Measurements from ENCODE around the gene PDCD2L.
"Not testable (repeated sequence)": the region's sequence is repeated elsewhere in the genome, so short reads cannot be mapped to it uniquely, and the experiment has no call there.

PDCD2L gene

GRCh38 chr19:34418300-34418699, 14.1 kb downstream of the PDCD2L start:
- no peak for DNase-seq (ENCODE audit: low spot score)

GRCh38 chr19:34426096-34426661, 22.0 kb downstream of the PDCD2L start:
- DNase-seq (ENCODE audit: low spot score), result no peak

DNA sequence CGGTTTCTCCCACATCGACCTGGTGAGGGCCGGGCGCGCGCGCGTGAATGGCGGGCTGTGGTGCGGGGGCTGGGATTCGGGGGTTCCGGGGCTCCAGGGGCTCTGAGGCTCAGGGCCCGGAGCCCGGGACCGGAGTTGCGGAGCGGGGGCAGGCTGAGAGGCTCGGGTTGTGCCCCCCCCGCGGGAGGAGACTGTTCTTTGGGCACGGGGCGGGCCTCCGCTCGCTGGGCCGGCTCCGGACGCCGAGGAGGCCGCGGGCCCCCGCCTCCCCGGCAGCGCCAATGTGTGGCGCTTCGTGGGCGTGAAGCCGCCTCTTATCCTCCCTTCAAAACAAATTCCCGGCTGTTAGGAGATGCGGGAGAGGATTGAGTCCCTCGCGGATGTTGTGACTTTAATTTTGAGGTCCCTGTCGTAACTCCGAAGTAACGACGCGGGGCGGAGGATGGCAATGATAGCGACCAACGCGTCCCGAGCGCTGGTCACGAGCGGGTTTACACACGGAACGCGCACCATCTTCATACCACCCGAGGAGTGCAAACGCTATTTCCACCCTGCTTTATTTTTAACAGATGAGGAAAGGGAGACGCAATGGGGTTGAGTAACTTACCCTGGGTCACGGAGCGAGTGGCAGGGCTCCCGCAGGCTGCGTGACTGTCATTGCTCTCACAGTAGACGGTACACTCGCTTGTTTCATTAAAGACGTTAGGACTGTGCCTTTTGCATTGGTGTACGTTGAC, 24.5 kb downstream of the PDCD2L start:
- DNase-seq (ENCODE audit: low spot score), result peak; percentile 53

DNA sequence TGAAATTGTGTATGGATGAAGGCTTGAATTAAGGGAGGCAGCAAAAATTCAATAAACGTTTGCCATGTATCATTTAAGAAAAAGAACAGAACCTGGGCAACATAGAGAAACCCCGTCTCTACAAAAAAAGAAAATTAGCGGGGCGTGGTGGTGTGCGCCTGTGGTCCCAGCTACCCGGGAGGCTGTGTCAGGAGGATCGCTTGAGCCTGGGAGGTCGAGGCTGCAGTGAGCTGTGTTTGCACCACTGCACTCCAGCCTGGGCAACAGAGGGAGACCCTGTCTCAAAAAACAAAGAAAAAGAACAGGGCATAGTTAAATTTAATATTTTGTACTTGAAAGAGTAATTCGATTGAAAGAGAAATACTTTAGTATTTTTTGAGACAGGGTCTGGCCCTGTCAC, 25.4 kb downstream of the PDCD2L start:
- no peak for DNase-seq (ENCODE audit: low spot score)

GRCh38 chr19:34430738-34431625, 26.8 kb downstream of the PDCD2L start:
- peak; percentile 82 for DNase-seq (ENCODE audit: low spot score)

DNA sequence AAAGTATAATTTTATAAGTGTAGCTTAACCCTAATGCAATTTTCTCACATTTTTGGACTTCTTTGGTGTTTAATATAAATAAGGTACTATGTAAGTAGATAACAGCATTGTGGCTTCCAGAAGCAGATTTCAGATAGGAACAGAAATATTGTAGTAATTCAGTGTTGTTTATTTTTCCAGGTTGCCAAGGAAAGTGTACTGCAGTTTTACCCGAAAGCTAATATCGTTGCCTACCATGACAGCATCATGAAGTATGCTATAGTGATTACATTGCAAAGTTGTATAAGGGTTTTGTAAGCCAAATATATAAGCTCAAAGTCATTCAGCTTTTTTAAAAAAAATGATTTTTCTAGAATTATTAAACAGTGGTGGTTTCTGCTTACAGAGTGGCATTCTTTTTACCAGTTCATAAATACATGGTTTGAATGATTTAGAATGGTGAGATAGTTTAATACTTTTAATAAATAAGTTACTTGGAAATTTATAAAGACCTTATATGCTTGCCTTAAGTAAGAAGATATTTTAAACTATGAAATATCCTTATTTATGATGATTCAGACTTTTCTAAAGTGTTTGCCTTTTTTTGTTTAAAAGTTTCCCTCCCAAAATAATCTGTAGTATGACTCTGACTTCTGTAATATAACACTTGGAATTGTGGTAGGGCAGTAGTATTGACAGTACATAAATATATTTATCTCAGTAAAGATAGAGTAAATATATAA, 27.6 kb downstream of the PDCD2L start:
- DNase-seq (ENCODE audit: low spot score), result peak; percentile 45

- DNase-seq (ENCODE audit: low spot score), result peak; percentile 35
These were observed 28.6 kb downstream of the PDCD2L start for GRCh38 chr19:34432797-34433196.

DNA sequence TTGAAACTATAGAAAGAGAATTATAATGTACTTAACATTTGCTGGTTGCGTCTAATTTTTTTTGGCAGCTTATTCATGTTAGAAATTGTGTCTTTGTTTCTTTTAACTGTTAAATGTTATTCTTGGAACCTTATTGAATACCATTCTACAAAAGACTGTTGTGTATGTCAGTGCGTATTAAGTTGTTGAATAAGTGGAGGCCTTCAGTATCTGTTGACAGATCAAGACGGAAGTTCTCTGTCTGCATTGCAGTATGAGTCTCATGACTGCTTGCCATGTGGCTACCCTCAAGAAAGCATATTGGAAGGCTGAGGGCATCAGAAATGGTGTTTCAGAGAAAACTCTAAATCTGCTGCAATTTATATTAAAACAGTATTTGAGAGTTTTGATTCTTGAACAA, 32.5 kb downstream of the PDCD2L start:
- DNase-seq (ENCODE audit: low spot score), result no peak

DNA sequence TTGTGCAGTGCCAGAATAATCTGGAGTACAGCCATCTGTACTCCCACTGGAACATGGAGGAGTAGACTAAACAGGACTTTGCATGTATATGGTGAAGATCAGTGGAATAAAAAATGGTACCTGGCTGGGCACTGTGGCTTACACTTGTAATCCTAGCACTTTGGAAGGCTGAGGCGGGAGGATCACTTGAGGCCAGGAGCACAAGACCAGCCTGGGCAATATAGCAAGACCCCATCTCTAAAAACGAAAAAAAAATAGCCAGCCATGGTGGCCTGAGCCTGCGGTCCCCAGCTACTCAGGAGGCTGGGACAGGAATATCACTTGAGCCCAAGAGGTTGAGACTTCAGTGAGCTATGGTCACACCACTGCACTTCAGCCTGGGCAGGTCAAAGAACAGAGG, 44.0 kb downstream of the PDCD2L start:
- DNase-seq (ENCODE audit: low spot score), result no peak

DNA sequence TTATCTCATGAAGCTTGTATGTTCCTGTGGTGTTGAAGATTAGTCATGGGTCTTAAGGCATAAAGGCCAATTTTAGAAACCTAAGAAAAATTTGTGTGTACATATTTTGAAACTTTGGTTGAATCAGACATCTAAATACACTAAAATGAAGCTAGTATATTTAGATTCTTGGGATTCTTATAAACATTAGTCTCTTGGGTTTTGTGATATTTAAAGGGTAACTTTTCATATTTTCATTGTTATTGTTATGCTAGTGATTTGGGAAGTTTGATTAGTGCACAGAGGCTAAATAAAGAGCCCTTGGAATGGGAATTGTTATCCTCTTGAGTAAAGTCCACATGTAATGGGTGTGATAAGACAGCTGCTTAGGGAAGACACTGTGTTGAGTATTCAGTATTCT, 48.5 kb downstream of the PDCD2L start:
- DNase-seq (ENCODE audit: low spot score), result peak; percentile 40

- no peak for DNase-seq (ENCODE audit: low spot score)
These were observed 49.9 kb downstream of the PDCD2L start for GRCh38 chr19:34454091-34454490.

DNA sequence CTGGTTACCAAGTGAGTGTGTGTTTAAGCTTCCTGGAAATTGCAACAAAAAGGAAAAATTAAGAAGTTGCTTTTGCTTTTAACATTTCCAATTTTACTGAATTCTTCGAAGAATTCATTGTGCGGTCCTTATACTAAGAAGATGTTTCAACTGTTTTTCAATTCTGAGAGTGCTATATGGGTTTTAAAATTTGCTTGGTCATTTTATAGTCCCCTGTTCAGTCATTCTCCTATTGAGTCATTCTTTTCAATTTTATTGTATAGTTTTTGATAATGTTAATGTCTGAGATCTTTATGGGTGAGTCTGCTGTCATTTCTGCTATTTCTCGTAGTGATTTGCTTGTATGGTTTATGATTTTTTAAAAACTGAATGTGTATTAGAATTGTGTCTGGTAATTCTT, 50.5 kb downstream of the PDCD2L start:
- DNase-seq (ENCODE audit: low spot score), result no peak

DNA sequence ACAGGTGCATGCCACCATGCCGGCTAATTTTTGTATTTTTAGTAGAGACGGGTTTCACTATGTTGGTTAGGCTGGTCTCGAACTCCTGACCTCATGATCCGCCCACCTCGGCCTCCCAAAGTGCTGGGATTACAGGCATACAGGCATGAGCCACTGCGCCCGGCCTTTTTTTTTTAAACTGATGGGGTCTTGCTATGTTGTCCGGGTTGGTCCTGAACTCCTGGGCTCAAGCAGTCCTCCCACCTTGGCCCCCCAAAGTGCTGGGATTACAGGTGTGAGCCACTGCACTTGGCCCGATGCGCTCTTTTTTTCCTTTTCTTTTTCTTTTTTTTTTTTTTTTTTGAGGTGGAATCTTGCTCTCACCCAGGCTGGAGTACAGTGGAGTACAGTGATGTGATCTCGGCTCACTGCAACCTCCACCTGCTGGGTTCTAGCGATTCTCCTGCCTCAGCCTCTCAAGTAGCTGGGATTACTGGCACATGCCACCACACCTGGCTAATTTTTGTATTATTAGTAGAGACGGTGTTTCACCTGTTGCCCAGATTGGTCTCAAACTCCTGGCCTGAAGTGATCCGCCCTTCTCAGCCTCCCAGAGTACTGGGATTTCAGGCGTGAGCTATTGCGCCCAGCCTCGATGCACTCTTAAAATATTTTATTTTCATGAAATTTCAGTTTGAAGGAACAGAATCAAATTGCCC, 51.7 kb downstream of the PDCD2L start:
- DNase-seq (ENCODE audit: low spot score), result not testable (repeated sequence)

DNA sequence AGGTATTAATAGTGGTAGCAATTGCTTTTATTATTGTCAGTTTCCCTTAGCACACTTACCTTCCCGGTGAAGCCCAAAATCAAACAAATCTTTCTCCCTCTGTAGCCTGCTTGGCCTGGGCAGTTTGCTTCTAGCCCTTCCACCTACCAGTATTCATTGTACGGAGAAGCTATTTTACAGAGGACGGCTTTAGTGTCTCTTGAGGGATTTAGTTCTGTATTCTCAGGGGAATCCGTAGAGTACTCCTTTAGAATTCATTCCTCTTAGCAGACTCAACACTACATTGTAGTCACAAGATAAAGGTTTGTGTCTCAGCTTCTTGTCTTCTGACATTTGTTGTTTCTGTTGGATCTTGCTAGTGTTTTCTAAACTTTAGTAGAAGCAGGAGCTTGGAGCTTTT, 53.2 kb downstream of the PDCD2L start:
- no peak for DNase-seq (ENCODE audit: low spot score)

DNA sequence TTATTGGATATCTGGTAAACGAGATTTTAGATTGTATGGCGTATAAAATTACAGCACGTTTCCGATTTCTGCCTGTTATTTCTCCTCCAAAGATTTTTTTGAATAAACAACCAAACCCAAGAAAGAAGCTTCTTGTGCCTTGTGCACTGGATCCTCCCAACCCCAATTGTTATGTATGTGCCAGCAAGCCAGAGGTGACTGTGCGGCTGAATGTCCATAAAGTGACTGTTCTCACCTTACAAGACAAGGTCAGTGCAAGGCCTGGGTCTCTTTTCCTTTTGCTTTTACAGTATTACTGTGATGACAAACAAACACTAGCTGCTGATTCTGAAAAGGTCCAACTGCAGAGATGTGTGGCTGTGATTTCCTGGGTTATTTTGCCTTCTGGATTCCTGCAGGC, 54.5 kb downstream of the PDCD2L start:
- no peak for DNase-seq (ENCODE audit: low spot score)

DNA sequence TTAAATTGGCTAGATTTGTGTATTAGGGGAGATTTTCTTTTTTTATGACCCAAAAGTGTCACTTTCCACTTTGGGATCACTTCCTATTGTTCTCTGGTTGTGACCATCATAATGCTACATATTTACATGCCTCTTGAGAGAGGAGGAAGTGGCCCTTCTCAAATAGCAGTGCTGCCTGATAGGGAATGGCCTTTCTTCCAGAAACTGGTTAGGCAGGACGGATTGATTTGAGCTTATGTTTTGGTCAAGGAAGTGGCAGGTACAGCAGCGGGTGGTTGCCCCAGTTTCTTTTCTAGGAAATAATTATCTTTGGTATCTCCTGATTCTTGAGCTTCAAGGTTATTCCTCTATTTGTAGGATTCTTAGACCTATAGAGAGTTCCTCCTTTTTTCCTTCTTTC, 55.4 kb downstream of the PDCD2L start:
- no peak for DNase-seq (ENCODE audit: low spot score)

DNA sequence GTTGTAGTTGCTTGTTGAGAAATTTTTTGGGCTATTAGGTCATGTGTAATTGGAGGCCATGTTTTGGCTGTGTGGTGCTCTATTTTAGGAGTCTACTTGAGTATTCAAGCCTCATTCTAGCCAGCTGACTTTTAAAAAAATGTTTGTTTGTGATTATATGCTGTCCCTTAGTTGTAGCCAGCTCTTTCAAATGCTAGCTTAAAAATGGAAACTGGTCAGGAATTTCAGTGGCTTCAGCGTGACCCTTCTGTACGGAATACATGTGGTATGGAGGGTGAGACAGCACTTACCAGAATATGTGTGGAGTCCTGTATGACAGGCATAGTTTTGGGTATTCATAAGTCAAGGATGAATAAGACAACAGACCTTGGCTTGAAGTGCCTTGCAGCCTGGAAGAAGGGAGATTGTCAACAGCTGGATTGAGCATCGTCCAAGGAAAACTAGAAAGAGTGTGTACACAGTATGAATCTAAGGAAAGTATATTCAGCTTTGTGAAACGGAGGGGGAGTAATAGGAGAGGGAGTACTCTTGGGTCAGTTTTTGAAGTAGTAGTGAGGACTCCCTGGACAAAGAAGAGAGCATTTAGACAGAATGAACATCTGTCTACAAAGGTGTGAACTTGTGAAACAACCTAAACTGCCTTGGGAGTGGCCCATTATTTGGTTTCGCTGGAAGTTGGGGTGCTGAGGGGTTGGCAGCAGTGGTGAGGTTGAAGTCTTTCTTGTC, 57.3 kb downstream of the PDCD2L start:
- peak; percentile 82 for DNase-seq (ENCODE audit: low spot score)

DNA sequence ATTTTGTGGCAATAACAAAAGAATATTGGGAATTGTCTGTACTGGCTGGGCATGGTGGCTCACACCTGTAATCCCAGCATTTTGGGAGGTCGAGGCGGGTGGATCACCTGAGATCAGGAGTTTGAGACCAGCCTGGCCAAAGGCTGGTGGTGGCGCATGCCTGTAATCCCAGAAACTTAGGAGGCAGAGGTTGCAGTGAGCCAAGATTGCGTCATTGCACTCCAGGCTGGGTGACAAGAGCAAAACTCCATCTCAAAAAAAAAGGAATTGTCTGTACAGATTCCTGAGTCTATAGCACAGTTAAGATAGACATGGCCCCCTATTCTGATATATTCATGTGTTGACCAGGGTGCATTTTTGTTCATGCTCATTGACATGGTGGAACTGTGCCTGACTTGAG, 60.6 kb downstream of the PDCD2L start:
- DNase-seq (ENCODE audit: low spot score), result not testable (repeated sequence)

GRCh38 chr19:34468409-34468808, 64.2 kb downstream of the PDCD2L start:
- DNase-seq (ENCODE audit: low spot score), result no peak

DNA sequence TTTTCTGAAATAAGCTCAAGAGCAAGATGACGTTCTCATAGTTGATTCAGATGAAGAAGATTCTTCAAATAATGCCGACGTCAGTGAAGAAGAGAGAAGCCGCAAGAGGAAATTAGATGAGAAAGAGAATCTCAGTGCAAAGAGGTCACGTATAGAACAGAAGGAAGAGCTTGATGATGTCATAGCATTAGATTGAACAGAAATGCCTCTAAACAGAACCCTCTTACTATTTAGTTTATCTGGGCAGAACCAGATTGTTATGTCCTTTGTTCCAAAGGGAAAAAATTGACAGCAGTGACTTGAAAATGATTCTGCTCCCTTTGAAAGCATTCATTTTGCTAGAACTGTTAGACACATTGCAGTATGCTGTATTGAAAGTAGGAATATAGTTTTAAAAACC, 64.8 kb downstream of the PDCD2L start:
- DNase-seq (ENCODE audit: low spot score), result not testable (repeated sequence)
